Stimulated activated CD4-positive, alpha-beta T cell treated with anti-CD3 and anti-CD28 coated beads, Interleukin-15, amount 100 ng/mL, for 48 hours (primary cell): ENCODE results near the gene MAD1L1.
"Not testable (repeated sequence)": the region's sequence is repeated elsewhere in the genome, so short reads cannot be mapped to it uniquely, and the experiment has no call there.

Experiments
- DNase-seq, 2 donors: peaks; one replicate each; pipeline ENCODE4 v3.0.0-alpha.2; 2020; ENCODE audit warnings: low read depth in 2 of 2

Gene MAD1L1

GRCh38 chr7:1864161-1864940 is 368.4 kb downstream of the MAD1L1 start:
- DNase-seq: no peak

- DNase-seq: no peak
These were observed 369.4 kb downstream of the MAD1L1 start for GRCh38 chr7:1863091-1863900.

DNA sequence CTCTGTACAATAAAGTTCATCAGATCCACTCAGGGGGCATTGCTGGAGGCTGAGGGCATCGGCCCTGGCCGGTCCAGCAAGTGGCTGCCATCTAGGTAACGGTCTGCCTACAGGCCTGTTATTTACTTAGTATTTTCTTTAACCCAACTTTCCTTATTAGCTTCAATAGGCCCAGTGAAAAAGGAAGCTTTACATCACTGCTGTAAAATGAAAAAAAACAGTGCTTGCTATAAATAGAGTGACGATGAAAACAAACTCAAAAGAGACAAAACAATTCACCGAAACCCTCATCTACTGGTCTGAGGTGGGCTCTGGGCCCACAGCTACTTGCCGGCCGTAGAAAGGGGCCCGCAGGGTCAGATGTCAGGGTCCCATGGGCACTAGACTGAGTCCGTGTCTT is 370.2 kb downstream of the MAD1L1 start:
- no peak for DNase-seq

- no peak for DNase-seq
These were observed 370.8 kb downstream of the MAD1L1 start for GRCh38 chr7:1861799-1862458.

DNA sequence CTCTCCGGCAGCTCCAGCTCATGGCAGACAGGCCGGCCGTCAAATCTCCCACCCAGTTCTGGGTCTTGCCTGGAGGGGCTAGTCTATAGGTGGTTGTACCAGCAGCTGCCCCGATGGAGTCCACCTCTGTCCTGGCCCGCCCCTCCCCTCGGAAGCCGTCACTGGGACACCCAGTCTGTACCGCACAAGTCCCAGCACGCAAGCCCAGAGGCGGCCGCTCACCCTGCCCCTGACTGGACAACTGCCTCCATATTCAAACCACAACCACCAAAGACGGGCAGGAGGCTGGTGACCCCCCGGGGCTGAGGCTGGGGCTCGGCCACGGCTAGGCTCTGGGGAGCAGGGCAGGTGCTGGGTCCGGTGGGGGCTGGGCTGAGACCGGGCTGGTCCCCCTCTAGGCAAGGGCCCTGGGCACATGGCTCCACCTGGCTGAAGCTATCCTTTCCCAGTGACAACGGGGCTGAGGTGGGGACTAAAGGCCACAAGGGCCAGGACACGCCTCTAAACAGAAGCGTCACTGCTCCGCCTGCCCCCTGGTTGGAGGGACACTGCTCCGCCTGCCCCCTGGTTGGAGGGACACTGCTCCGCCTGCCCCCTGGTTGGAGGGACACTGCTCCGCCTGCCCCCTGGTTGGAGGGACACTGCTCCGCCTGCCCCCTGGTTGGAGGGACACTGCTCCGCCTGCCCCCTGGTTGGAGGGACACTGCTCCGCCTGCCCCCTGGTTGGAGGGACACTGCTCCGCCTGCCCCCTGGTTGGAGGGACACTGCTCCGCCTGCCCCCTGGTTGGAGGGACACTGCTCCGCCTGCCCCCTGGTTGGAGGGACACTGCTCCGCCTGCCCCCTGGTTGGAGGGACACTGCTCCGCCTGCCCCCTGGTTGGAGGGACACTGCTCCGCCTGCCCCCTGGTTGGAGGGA is 371.6 kb downstream of the MAD1L1 start:
- DNase-seq: not testable (repeated sequence)

GRCh38 chr7:1859266-1860035 is 373.3 kb downstream of the MAD1L1 start:
- no peak for DNase-seq

- no peak for DNase-seq
These were observed 374.1 kb downstream of the MAD1L1 start for GRCh38 chr7:1858435-1859265.

GRCh38 chr7:1857487-1858421 is 375.0 kb downstream of the MAD1L1 start:
- no peak for DNase-seq

DNA sequence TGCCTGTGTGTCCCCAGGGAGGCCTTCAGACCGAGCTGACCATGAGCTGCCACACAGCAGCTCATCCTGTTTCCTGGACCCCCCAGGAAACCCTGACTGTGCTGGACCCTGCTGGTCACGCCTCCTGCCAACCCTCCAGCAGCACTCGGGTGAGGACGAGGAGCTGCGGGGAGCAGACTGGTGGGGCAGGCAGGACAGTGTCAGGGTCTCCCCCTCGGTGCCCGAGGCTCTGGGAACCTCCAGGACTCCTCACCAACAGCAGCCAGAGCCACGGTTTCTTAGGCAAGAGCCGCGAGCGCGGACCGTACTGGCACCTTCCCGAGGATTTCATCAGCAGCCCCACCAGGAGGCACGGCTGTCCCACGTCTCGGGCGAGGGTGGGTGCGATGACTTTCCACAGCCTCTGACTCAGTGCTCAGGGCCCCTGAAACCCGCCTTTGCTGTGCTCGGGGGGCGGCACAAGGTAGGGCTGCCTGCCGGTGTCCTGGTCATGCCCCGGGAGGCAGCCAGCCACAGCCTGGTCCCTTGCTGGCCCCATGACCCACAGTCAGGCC is 375.8 kb downstream of the MAD1L1 start:
- DNase-seq: no peak

GRCh38 chr7:1856161-1856887 is 376.4 kb downstream of the MAD1L1 start:
- DNase-seq: no peak

DNA sequence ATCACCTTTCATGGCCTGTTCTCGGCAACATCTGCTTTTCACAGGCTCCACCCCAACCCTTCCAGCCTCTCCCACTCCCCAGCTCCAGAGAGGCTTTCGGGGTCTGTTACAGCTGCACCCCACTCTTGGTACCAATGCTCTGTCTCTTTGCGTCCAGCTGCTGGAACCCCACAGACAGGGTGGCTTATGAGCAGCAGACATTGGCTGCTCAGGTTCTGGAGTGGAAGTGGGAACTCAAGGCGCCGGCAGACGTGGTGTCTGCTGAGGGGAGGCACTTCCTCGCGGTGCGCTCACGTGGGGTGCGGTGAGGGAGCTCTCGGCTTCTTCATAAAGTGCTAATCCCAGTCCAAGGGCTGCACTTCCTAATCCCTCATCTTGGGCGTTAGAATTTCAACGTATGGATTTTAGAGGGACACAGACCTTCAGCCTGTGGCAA is 377.0 kb downstream of the MAD1L1 start:
- no peak for DNase-seq

DNA sequence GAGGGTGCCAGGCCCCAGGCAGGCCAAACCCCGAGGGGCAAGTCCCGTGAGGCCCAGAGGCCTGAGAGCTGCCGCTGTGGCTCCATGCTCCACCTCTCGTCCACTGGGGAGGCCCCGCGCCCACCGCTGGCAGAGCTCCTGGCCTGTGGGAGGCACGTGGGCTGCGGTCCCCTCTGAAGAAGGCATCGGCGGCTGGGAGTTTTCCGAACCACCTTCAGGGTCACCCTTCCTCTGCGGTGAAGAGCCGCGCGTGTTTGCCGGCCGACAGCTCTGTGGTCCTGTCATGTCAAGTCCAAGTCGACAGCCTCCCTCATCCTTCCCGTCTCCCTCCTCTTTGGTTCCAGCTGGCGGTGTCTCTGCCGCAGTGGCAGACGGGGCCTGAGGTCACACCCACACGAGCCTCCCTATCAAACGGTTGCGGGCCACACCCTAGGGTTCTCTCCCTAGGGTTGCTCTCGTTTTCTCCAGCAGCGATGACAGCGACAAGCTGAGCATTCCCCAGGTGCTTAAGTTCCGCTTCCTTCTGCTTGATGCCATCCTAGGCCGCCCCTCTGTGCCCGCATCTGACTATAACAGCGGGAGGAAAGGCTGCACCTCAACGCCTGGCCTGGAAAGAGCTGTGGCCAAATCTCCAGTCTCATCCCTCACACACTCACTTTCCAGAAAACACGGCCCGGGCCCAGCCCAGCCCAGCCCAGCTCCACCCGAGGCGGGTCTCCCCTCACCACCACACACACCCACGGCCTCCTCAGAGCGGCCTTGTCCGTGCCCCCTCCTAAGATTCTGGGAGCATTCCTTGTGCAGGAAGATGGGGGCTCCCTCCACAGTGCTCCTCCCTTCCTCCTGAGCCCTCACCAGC is 377.6 kb downstream of the MAD1L1 start:
- no peak for DNase-seq

DNA sequence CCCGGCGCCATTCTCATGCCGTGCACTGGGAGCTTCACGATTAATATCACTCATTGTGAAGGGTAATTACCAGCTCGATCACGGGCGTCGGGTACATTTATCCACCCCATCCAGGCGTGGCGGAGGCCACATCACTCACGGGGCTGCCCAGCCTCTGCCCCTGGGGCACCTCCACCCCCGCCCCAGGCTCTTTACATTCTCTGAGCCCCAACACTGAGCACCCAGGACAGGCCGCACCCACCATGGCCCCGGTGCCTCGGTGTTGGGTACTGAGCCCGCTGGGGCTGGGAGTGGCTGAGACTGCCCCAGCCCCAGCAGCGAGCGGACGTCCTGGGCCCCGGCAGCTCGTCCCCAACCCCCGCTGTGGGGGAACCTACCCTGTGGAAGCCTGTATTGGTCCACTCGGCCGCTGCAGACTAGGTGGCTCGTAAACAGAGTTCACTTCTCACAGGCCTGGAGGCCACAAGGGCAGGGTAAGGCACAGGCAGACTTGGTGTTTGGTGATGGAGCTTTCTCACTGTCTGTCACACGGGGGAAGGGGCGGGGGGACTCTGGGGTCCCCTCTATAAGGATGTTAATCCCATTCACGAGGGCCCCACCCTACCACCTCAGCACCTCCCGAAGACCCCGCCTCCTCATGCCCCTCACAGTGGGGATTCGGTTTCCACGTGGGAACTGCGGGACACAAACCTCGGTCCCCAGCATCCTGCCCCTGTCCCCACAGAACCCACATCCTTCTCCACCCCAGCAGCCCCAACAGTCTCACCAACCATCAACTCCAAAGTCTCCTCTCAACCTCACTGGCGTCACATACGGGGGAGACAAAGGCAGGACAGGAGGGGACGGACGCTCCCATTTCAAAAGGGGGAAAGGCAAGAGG is 378.5 kb downstream of the MAD1L1 start:
- DNase-seq: no peak

DNA sequence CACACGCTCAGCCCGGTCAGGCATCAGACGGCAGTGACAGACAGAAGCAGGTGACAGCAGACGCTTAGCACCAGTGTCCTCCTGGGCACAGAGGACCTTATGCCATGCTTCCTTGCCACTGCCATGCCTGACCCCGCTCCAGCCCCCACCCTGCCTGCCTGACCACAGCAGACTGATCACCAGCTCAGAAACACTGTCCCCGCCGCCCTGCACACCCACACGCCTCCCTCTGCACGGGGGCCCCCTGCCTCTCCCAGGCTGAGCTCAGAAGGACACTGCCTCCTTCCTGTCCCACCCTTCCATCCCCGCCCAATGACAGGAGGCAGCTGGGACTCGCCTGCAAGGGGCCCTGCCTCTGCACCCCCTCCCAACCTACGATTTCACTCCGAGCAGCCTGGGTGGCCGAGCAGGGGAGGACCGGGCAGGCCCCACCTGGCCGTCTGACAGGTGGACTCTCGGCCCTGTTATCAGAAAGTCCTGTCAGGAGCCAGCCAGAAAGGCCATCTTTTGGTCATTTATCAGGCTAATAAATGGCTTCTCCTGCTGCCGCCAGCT is 379.2 kb downstream of the MAD1L1 start:
- no peak for DNase-seq
